ENCODE measurements around the gene ZNRF2. TPM values are rescaled to one million over a fixed set of nuclear protein-coding genes. Genes with fewer than 3 reads are reported as not detected.

The ZNRF2 gene
- total RNA-seq, 2 experiments from 2014 or later, result 9.6 to 10.5 TPM

DNA sequence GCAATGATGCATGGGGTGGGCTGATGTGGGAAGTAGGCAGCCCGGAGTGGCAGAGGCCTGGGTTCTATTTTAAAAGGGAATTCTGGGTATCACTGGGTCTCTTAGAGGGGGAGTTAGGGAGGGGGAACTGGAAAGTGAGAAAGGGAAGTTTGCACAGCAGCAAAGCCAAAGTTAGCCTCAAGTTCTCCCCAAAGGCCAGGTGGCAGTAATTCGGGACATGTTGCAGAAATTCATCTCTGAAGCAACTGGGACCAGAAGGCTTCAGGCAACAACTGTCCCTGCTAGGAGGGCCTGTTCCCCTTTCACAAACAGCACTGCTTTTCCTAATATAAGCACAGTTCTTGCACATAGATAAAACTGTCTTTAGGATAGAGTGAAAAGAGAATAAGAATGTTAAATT lies 126.8 kb downstream of the ZNRF2 start:
- Mint-ChIP-seq H3K4me3 (no peak overlapping the region), H3K36me3 (no peaks in the 10 kb centered on the region), H3K4me1 (ENCODE audit: low read depth) (no peaks in the 10 kb centered on the region), H3K9me3 (peaks cover 7% of the 10 kb centered on the region), H3K27ac (no peak overlapping the region), H3K27me3 (no peaks in the 10 kb centered on the region)
- intact Hi-C loops (cut with micrococcal nuclease), result loop anchor here (5.0 to 10.0 kb wide), 2 partner anchors 56 to 249 kb away; no protein-coding TSS in a partner anchor
- ChIA-PET CTCF (interaction anchor here (1.1 to 5.2 kb wide), 3 partner anchors 121 to 252 kb away, joined by 3 to 39 read pairs (median 7); no protein-coding TSS in a partner anchor), POLR2A (no interaction called here)
- no peak for DNase-seq

DNA sequence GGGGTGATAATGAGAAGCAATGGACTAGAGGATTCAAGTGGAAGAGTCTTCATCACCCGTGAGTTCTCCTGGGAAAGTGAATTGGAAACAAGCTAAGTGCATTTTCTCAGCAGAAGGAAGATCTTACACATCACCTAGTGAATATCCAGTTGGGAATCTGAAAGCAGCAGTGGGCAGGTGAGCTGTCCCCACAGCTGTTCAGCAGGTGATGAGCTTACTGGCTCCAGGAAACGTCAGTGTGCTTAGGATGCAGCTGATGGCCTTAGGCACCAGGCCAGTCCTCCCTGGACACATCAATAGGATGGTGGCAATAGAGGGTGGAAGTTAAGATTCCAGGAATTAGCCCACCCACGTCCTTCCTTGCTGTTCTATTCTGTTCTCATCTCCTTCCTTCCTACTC lies 127.5 kb downstream of the ZNRF2 start:
- ChIA-PET POLR2A (no interaction called here), CTCF (interaction anchor here (1.1 to 5.2 kb wide), 3 partner anchors 122 to 252 kb away, joined by 3 to 39 read pairs (median 7); no protein-coding TSS in a partner anchor)
- peaks cover 7% of the 10 kb centered on the region for H3K9me3 Mint-ChIP-seq
- H3K36me3 Mint-ChIP-seq, result no peaks in the 10 kb centered on the region
- no peak overlapping the region for H3K27ac Mint-ChIP-seq
- H3K27me3 Mint-ChIP-seq, result no peaks in the 10 kb centered on the region
- H3K4me1 Mint-ChIP-seq (ENCODE audit: low read depth), result no peaks in the 10 kb centered on the region
- no peak overlapping the region for H3K4me3 Mint-ChIP-seq
- intact Hi-C loops (cut with micrococcal nuclease), result loop anchor here (5.0 to 10.0 kb wide), 2 partner anchors 57 to 250 kb away; no protein-coding TSS in a partner anchor
- DNase-seq, result no peak

DNA sequence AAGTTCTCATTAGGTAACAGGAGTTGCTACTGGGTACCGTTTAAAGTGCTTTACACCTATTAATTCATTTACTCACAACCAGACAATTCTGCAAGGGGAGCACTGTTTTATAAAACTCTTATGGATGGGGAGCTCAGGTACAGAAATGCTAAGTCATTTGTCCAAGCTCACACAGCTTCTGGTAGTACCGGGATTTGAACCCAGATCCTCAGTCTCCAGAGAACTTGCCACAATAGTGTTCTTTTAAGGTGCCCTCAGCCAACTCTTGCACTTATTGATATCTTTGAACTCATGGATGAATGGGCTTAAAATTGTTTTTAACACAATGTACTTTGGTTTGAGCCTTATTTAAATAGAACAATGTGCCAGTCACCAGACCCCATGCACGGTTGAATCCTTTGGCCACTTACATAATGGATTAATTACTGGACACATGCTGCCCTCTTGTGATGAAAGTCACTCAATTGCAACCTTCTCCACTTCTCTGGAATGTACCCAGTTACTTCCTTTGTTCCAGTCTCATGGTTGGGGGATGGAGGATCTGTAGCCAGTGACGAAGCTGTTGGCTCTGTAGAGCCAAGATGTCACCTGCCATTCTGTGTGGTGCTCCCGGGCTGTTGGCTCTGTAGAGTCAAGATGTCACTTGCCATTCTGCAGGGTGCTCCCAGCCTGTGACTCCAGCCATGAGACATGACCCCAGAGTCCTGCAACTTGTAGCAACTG lies 128.5 kb downstream of the ZNRF2 start:
- Mint-ChIP-seq H3K4me1 (ENCODE audit: low read depth) (no peaks in the 10 kb centered on the region), H3K27me3 (no peaks in the 10 kb centered on the region), H3K27ac (no peak overlapping the region), H3K9me3 (peaks cover 7% of the 10 kb centered on the region), H3K4me3 (no peak overlapping the region), H3K36me3 (no peaks in the 10 kb centered on the region)
- POLR2A ChIA-PET, result no interaction called here
- intact Hi-C loops (cut with micrococcal nuclease), result loop anchor here (1.0 to 10.0 kb wide), 3 partner anchors 58 to 251 kb away; no protein-coding TSS in a partner anchor
- DNase-seq, result no peak
- CTCF ChIA-PET, result interaction anchor here (0.7 to 5.2 kb wide), 6 partner anchors 51 to 253 kb away, joined by 3 to 39 read pairs (median 3); no protein-coding TSS in a partner anchor

GRCh38 chr7:30413864-30414263 lies 129.5 kb downstream of the ZNRF2 start:
- H3K9me3 Mint-ChIP-seq, result peaks cover 7% of the 10 kb centered on the region
- intact Hi-C loops (cut with micrococcal nuclease), result loop anchor here (1.0 to 10.0 kb wide), 3 partner anchors 59 to 252 kb away; no protein-coding TSS in a partner anchor
- ChIA-PET CTCF (interaction anchor here (0.8 to 5.2 kb wide), 3 partner anchors 52 to 254 kb away, joined by 3 to 39 read pairs (median 7); no protein-coding TSS in a partner anchor), POLR2A (no interaction called here)
- no peak overlapping the region for H3K4me3 Mint-ChIP-seq
- no peaks in the 10 kb centered on the region for H3K36me3 Mint-ChIP-seq
- no peak for DNase-seq
- no peak overlapping the region for H3K27ac Mint-ChIP-seq
- no peaks in the 10 kb centered on the region for H3K4me1 Mint-ChIP-seq (ENCODE audit: low read depth)
- no peaks in the 10 kb centered on the region for H3K27me3 Mint-ChIP-seq

Small RNAs within 50 kb of the gene (microRNA-seq; reads per million reads assigned to microRNA genes)
- gene MIR550A1 (ENCODE audit: borderline microRNAs expressed, borderline number of aligned reads, borderline replicate concordance) (not detected), gene MIR550B1 (ENCODE audit: borderline microRNAs expressed, borderline number of aligned reads, borderline replicate concordance) (not detected)

Other genes starting within 250 kb of the ZNRF2 start
- 1 to 10 TPM; 3.1 to 3.7 TPM for gene MTURN, start 149.6 kb upstream of the ZNRF2 start, total RNA-seq
- gene NOD1, start 194.2 kb downstream of the ZNRF2 start, total RNA-seq, result 10 to 100 TPM; 12.8 to 14.0 TPM
- gene GGCT, start 220.2 kb downstream of the ZNRF2 start, total RNA-seq, result 10 to 100 TPM; 60.5 to 68.0 TPM

Measured in activated CD4-positive, alpha-beta memory T cell treated with anti-CD3 and anti-CD28 coated beads for 36 hours (primary cell).